Endodermal cell (in vitro differentiated cells): ENCODE data around the gene JPH2. TPM values are rescaled to one million over a fixed set of nuclear protein-coding genes. Genes with fewer than 3 reads are reported as not detected.

ENCODE experiments used
- DNase-seq: peaks from one replicate; pipeline ENCODE4 v3.0.0-alpha.2; 2017
- H3K27ac ChIP-seq: 2 replicates; pipeline ENCODE4 v1.5.1; 2013; ENCODE audit warnings: mild to moderate bottlenecking, low read depth, low read length, moderate library complexity
- H3K27me3 ChIP-seq: 2 replicates; pipeline ENCODE4 v1.6.1; 2013; ENCODE audit warnings: mild to moderate bottlenecking, low read length, moderate library complexity; ENCODE audit not compliant: insufficient read depth, control insufficient read depth, poor library complexity, severe bottlenecking
- H3K36me3 ChIP-seq: 2 replicates; pipeline ENCODE4 v1.7.0; 2013; ENCODE audit warnings: mild to moderate bottlenecking, low read length, moderate library complexity; ENCODE audit not compliant: control insufficient read depth, insufficient read depth
- H3K4me1 ChIP-seq: one replicate; pipeline ENCODE4 v1.7.0; 2013; ENCODE audit warnings: low read length; ENCODE audit not compliant: control insufficient read depth, insufficient read depth
- H3K4me3 ChIP-seq: 2 replicates; pipeline ENCODE4 v1.5.1; 2013; ENCODE audit warnings: mild to moderate bottlenecking, low read length, moderate library complexity
- H3K9ac ChIP-seq: 2 replicates; pipeline ENCODE4 v1.6.1; 2013; ENCODE audit warnings: mild to moderate bottlenecking, low read length, moderate library complexity; ENCODE audit not compliant: poor library complexity, severe bottlenecking; ENCODE audit errors: extremely low read depth
- H3K9me3 ChIP-seq: 2 replicates; pipeline ENCODE4 v1.6.1; 2013; ENCODE audit warnings: mild to moderate bottlenecking, low read length, moderate library complexity; ENCODE audit not compliant: control insufficient read depth
- H3K27ac Mint-ChIP-seq: 2 replicates; pipeline ENCODE4 v1.8.0; 2020; ENCODE audit warnings: mixed read lengths
- H3K27me3 Mint-ChIP-seq: 2 replicates; pipeline ENCODE4 v1.8.0; 2021; ENCODE audit warnings: mild to moderate bottlenecking, mixed read lengths; ENCODE audit not compliant: insufficient read depth
- H3K36me3 Mint-ChIP-seq: 2 replicates; pipeline ENCODE4 v1.8.0; 2020; ENCODE audit warnings: low read depth, mixed read lengths
- H3K4me1 Mint-ChIP-seq: 2 replicates; pipeline ENCODE4 v1.8.0; 2020; ENCODE audit warnings: mixed read lengths
- H3K4me3 Mint-ChIP-seq: 2 replicates; pipeline ENCODE4 v1.8.0; 2020; ENCODE audit warnings: mild to moderate bottlenecking, moderate library complexity, mixed read lengths
- H3K9me3 Mint-ChIP-seq: 2 replicates; pipeline ENCODE4 v1.8.0; 2020; ENCODE audit warnings: mild to moderate bottlenecking, mixed read lengths
- WGBS, 2 experiments: methylation state at CpG; one replicate each; pipeline versions ENCODE4 v1.1.5 to v1.1.7; 2013; ENCODE audit warnings: missing lambda C conversion rate in 2 of 2, mixed read lengths in 1 of 2; ENCODE audit not compliant: insufficient coverage in 1 of 2, insufficient read length in 1 of 2; 5-methylcytosine and 5-hydroxymethylcytosine counted together
- total RNA-seq, 2 donors: library from RNA; stranded (reverse); fragmentation: NEBNext Ultra II Directional in 1 of 2; extraction: Animal tissue kit (Norgen Biotek cat#: 25700) in 1 of 2; gene quantifications; 2 replicates in 1 of 2; 3 replicates in 1 of 2; pipeline ENCODE4 v1.2.1, GENCODE V29; 2021
- TF ChIP-seq, protein P1 (sequence below): fragments of 200-600 bp; sonication (generic); conservative IDR thresholded peaks from 2 replicates; pipeline ENCODE4 v1.5.0; 2021; ENCODE audit warnings: antibody characterized with exemption, mild to moderate bottlenecking

JPH2 gene
- total RNA-seq, 2 donors from 2014 or later = 0.86 to 1.0 TPM

DNA sequence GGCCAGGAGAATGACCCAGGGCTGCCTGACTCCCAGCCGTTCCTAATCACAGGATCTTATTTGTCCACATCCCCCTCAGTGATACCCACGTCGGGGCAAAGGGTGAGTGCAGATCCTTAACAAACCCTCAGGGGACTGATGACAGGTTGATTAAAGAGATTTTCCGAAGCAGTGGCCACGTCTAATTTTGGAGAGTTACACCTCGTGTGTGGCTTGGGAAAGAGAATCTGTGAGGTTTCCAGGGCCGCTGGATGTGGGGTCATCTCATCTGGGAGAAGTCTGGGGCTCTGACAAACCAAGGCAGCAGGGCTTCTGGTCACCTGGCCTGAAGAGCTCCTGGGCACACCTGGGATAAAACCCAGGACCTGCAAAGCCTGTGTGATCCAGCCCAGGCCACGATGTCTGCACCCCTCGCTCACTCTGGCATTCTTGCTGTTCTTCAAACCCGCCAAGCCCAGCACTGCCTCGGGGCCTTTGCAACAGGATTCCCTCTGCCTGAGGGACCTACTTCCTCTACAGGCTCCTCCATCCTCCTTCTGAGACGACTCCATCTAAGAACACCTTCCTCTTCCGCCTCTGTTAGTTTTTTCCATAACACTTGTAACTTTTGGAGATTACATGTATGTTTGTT is 4.7 kb downstream of the JPH2 start:
- H3K4me1 Mint-ChIP-seq = peaks cover 22% of the 10 kb centered on the region
- no peak overlapping the region for H3K4me3 Mint-ChIP-seq
- H3K4me1 ChIP-seq = peaks cover under 1% of the 10 kb centered on the region
- no peaks in the 10 kb centered on the region for H3K9me3 Mint-ChIP-seq
- WGBS, 2 experiments = 62 to 85% methylated on average over 6 to 12 of the region's 13 CpGs
- peaks cover 6% of the 10 kb centered on the region for H3K27me3 Mint-ChIP-seq
- H3K36me3 ChIP-seq = no peaks in the 10 kb centered on the region
- H3K36me3 Mint-ChIP-seq = no peaks in the 10 kb centered on the region
- DNase-seq = no peak
- H3K27ac Mint-ChIP-seq = no peak overlapping the region
- TF ChIP-seq, protein P1, sequence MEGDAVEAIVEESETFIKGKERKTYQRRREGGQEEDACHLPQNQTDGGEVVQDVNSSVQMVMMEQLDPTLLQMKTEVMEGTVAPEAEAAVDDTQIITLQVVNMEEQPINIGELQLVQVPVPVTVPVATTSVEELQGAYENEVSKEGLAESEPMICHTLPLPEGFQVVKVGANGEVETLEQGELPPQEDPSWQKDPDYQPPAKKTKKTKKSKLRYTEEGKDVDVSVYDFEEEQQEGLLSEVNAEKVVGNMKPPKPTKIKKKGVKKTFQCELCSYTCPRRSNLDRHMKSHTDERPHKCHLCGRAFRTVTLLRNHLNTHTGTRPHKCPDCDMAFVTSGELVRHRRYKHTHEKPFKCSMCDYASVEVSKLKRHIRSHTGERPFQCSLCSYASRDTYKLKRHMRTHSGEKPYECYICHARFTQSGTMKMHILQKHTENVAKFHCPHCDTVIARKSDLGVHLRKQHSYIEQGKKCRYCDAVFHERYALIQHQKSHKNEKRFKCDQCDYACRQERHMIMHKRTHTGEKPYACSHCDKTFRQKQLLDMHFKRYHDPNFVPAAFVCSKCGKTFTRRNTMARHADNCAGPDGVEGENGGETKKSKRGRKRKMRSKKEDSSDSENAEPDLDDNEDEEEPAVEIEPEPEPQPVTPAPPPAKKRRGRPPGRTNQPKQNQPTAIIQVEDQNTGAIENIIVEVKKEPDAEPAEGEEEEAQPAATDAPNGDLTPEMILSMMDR = no peak
- no peaks in the 10 kb centered on the region for H3K27me3 ChIP-seq
- no peak overlapping the region for H3K4me3 ChIP-seq
- no peak overlapping the region for H3K9ac ChIP-seq
- no peaks in the 10 kb centered on the region for H3K9me3 ChIP-seq
- no peak overlapping the region for H3K27ac ChIP-seq

DNA sequence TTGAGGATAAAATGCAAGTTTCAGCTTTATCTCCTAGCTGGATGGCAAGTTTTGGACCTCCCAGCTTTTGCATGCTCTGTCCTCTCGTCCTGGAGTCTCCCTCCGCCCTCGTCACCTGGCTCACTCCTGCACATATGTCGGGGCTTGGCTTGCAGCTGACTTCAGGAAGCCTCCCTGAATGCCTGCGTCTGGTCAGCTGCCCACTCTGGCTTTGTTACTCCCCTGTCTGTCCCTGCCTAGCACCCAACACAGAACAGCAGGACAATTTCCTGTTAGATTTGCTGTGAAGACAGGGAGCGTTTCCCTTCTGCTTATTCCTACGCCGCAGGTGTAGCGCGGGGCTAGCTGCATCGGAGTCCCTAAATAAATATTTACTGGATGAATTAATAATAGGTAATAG is 5.4 kb downstream of the JPH2 start:
- Histone ChIP-seq H3K27ac (no peak overlapping the region), H3K36me3 (no peaks in the 10 kb centered on the region), H3K9ac (no peak overlapping the region), H3K27me3 (no peaks in the 10 kb centered on the region), H3K9me3 (no peaks in the 10 kb centered on the region), H3K4me1 (no peaks in the 10 kb centered on the region), H3K4me3 (no peak overlapping the region)
- Mint-ChIP-seq H3K27me3 (peaks cover 4% of the 10 kb centered on the region), H3K9me3 (no peaks in the 10 kb centered on the region), H3K36me3 (no peaks in the 10 kb centered on the region), H3K4me1 (peaks cover 19% of the 10 kb centered on the region), H3K4me3 (no peak overlapping the region), H3K27ac (no peak overlapping the region)
- TF ChIP-seq, protein P1 = no peak
- DNase-seq = no peak
- 69 to 77% methylated on average over 3 to 8 of the region's 11 CpGs for WGBS, 2 experiments

DNA sequence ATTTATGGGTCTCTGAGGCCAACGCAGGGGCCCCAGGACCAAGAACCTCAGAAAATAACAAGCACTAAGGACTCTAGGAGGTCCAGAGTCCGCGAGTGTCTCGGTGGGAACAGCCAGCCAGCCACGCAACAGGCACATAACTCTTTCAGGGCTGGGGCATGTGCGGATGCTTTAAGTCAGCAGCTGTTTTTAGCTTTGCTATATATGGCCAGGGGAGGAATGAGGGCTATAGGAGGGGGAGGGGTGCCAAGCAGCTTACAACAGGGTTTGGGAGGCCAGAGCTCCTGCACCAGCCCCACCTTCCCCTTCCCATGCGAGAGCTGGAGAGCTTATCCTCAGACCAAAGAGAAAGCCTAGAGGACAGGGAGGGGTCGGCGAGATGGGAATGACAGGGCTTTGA is 6.2 kb downstream of the JPH2 start:
- H3K9me3 ChIP-seq = no peaks in the 10 kb centered on the region
- Mint-ChIP-seq H3K4me1 (peaks cover 19% of the 10 kb centered on the region), H3K27ac (no peak overlapping the region), H3K9me3 (no peaks in the 10 kb centered on the region), H3K27me3 (no peaks in the 10 kb centered on the region), H3K36me3 (no peaks in the 10 kb centered on the region), H3K4me3 (no peak overlapping the region)
- H3K36me3 ChIP-seq = no peaks in the 10 kb centered on the region
- no peaks in the 10 kb centered on the region for H3K4me1 ChIP-seq
- no peak overlapping the region for H3K4me3 ChIP-seq
- DNase-seq = peak; percentile 79
- H3K27ac ChIP-seq = peak overlapping the region; percentile 51
- WGBS, 2 experiments = 66 to 100% methylated on average over 1 to 9 of the region's 9 CpGs
- TF ChIP-seq, protein P1 = no peak
- no peak overlapping the region for H3K9ac ChIP-seq
- no peaks in the 10 kb centered on the region for H3K27me3 ChIP-seq
